ENCODE measurements around the gene TAF11L9.
"Not testable (repeated sequence)": the region's sequence is repeated elsewhere in the genome, so short reads cannot be mapped to it uniquely, and the experiment has no call there.

Gene TAF11L9

GRCh38 chr5:17604951-17605350 lies 10.8 kb upstream of the TAF11L9 start:
- DNase-seq (ENCODE audit: low read depth) = no peak

GRCh38 chr5:17603880-17604279 lies 9.7 kb upstream of the TAF11L9 start, which contains the start of gene TAF11L11:
Gene TAF11L11 (plus strand): TSS chr5:17604183.
- DNase-seq (ENCODE audit: low read depth); H3K4me3 ChIP-seq (ENCODE audit: low read length): not testable (repeated sequence)

More at GRCh38 chr5:17604951-17605350, 10.8 kb upstream of the TAF11L9 start:
- no peak overlapping the region for H3K4me3 ChIP-seq (ENCODE audit: low read length)
- TF ChIP-seq CTCF (conservative IDR thresholded peaks at IDR 0.05; ENCODE audit: low read length) = no peak

GRCh38 chr5:17597728-17598127 lies 3.5 kb upstream of the TAF11L9 start, which contains the start of gene TAF11L10:
Gene TAF11L10 (minus strand): TSS chr5:17597828.
- H3K4me3 ChIP-seq (ENCODE audit: low read length); DNase-seq (ENCODE audit: low read depth): not testable (repeated sequence)

GRCh38 chr5:17590860-17591259 lies 3.3 kb downstream of the TAF11L9 start, which contains the start of gene TAF11L8:
Gene TAF11L8 (minus strand): TSS chr5:17590960.
- not testable (repeated sequence) for H3K4me3 ChIP-seq (ENCODE audit: low read length); DNase-seq (ENCODE audit: low read depth)

- H3K4me3 ChIP-seq (ENCODE audit: low read length); DNase-seq (ENCODE audit: low read depth): not testable (repeated sequence)
Observed at GRCh38 chr5:17585658-17586057, 8.5 kb downstream of the TAF11L9 start, which contains the start of gene TAF11L7. Gene TAF11L7 (minus strand): TSS chr5:17585758.
